Endodermal cell (in vitro differentiated cells): ENCODE measurements around the gene FPR3. TPM values are rescaled to one million over a fixed set of nuclear protein-coding genes. Genes with fewer than 3 reads are reported as not detected.

ENCODE experiments used
- DNase-seq: peaks from one replicate; pipeline ENCODE4 v3.0.0-alpha.2; 2017
- H3K27ac ChIP-seq: 2 replicates; pipeline ENCODE4 v1.5.1; 2013; ENCODE audit warnings: mild to moderate bottlenecking, low read depth, low read length, moderate library complexity
- H3K27me3 ChIP-seq: 2 replicates; pipeline ENCODE4 v1.6.1; 2013; ENCODE audit warnings: mild to moderate bottlenecking, low read length, moderate library complexity; ENCODE audit not compliant: insufficient read depth, control insufficient read depth, poor library complexity, severe bottlenecking
- H3K36me3 ChIP-seq: 2 replicates; pipeline ENCODE4 v1.7.0; 2013; ENCODE audit warnings: mild to moderate bottlenecking, low read length, moderate library complexity; ENCODE audit not compliant: control insufficient read depth, insufficient read depth
- H3K4me1 ChIP-seq: one replicate; pipeline ENCODE4 v1.7.0; 2013; ENCODE audit warnings: low read length; ENCODE audit not compliant: control insufficient read depth, insufficient read depth
- H3K4me3 ChIP-seq: 2 replicates; pipeline ENCODE4 v1.5.1; 2013; ENCODE audit warnings: mild to moderate bottlenecking, low read length, moderate library complexity
- H3K9ac ChIP-seq: 2 replicates; pipeline ENCODE4 v1.6.1; 2013; ENCODE audit warnings: mild to moderate bottlenecking, low read length, moderate library complexity; ENCODE audit not compliant: poor library complexity, severe bottlenecking; ENCODE audit errors: extremely low read depth
- H3K9me3 ChIP-seq: 2 replicates; pipeline ENCODE4 v1.6.1; 2013; ENCODE audit warnings: mild to moderate bottlenecking, low read length, moderate library complexity; ENCODE audit not compliant: control insufficient read depth
- H3K27ac Mint-ChIP-seq: 2 replicates; pipeline ENCODE4 v1.8.0; 2020; ENCODE audit warnings: mixed read lengths
- H3K27me3 Mint-ChIP-seq: 2 replicates; pipeline ENCODE4 v1.8.0; 2021; ENCODE audit warnings: mild to moderate bottlenecking, mixed read lengths; ENCODE audit not compliant: insufficient read depth
- H3K36me3 Mint-ChIP-seq: 2 replicates; pipeline ENCODE4 v1.8.0; 2020; ENCODE audit warnings: low read depth, mixed read lengths
- H3K4me1 Mint-ChIP-seq: 2 replicates; pipeline ENCODE4 v1.8.0; 2020; ENCODE audit warnings: mixed read lengths
- H3K4me3 Mint-ChIP-seq: 2 replicates; pipeline ENCODE4 v1.8.0; 2020; ENCODE audit warnings: mild to moderate bottlenecking, moderate library complexity, mixed read lengths
- H3K9me3 Mint-ChIP-seq: 2 replicates; pipeline ENCODE4 v1.8.0; 2020; ENCODE audit warnings: mild to moderate bottlenecking, mixed read lengths
- WGBS, 2 experiments: methylation state at CpG; one replicate each; pipeline versions ENCODE4 v1.1.5 to v1.1.7; 2013; ENCODE audit warnings: missing lambda C conversion rate in 2 of 2, mixed read lengths in 1 of 2; ENCODE audit not compliant: insufficient coverage in 1 of 2, insufficient read length in 1 of 2; 5-methylcytosine and 5-hydroxymethylcytosine counted together
- long read RNA-seq, 4 experiments: library from polyadenylated mRNA in 2 of 4; library from RNA in 1 of 4; library from capped mRNA in 1 of 4; stranded (forward) in 3 of 4; unstranded in 1 of 4; transcript quantifications; one replicate each; pipeline ENCODE4 v2.0.0, GENCODE V29; 2020 to 2021; ENCODE audit warnings: inconsistent platforms in 1 of 4
- polyA plus RNA-seq, 2 experiments: library from polyadenylated mRNA; stranded (reverse); fragments of 50-300 nt; gene quantifications; one replicate each; pipeline ENCODE4 v1.2.3, GENCODE V29; 2013
- total RNA-seq, 2 donors: library from RNA; stranded (reverse); fragmentation: NEBNext Ultra II Directional in 1 of 2; extraction: Animal tissue kit (Norgen Biotek cat#: 25700) in 1 of 2; gene quantifications; 2 replicates in 1 of 2; 3 replicates in 1 of 2; pipeline ENCODE4 v1.2.1, GENCODE V29; 2021
- TF ChIP-seq, protein P1 (sequence below): fragments of 200-600 bp; sonication (generic); conservative IDR thresholded peaks from 2 replicates; pipeline ENCODE4 v1.5.0; 2021; ENCODE audit warnings: antibody characterized with exemption, mild to moderate bottlenecking

FPR3 gene, protein sequence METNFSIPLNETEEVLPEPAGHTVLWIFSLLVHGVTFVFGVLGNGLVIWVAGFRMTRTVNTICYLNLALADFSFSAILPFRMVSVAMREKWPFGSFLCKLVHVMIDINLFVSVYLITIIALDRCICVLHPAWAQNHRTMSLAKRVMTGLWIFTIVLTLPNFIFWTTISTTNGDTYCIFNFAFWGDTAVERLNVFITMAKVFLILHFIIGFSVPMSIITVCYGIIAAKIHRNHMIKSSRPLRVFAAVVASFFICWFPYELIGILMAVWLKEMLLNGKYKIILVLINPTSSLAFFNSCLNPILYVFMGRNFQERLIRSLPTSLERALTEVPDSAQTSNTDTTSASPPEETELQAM
- not detected for total RNA-seq
- not detected for polyA plus RNA-seq (2013, experiment 1 of 2)
- not detected for polyA plus RNA-seq (2013, experiment 2 of 2)
- long read RNA-seq, experiment 1 = 0 reads
- long read RNA-seq, experiment 2 = 0 reads
- long read RNA-seq, experiment 3 = 0 reads
- long read RNA-seq, experiment 4 = 0 reads

DNA sequence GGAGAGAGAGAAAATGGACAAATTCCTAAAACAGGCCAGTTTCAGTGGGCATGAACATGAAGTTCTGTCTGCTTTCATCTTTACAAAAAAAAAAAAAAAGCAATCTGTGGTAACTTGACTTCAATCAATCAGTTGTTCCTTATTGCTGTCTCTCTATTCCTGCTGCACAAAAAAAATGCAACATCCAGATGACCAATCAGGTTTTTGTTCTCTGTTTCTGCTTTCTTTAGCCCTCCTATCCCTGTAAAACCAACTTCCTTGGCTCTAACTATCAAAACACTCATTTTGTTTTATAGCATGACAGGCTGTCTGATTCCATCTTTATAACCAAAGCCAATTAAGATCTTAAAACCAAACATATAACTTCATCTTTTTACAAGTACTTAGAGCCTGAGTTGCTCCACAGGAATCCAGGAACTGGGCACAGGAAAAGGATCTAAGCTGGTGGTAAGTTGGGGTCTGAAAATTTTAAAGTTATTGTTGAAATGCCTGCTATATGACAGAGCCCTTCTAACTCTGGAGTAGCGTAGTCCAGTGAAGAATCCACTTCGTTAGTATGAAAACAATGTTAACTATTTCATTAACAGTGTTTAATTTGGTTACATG is at the start of gene FPR3:
FPR3 (plus strand) TSS at position 273 of the 606 bp plus-strand sequence. CDS start 28,592 bp downstream, outside the sequence.
- Histone ChIP-seq H3K9ac (no peak within 1 kb of the TSS), H3K27me3 (no peaks in the 10 kb centered on the region), H3K4me3 (no peak within 1 kb of the TSS), H3K4me1 (no peaks in the 10 kb centered on the region), H3K9me3 (peaks cover 18% of the 10 kb centered on the region), H3K36me3 (no peaks in the 10 kb centered on the region), H3K27ac (no peak within 1 kb of the TSS)
- Mint-ChIP-seq H3K9me3 (peaks cover 28% of the 10 kb centered on the region), H3K4me3 (no peak within 1 kb of the TSS), H3K36me3 (no peaks in the 10 kb centered on the region), H3K27me3 (peaks cover 33% of the 10 kb centered on the region), H3K4me1 (no peaks in the 10 kb centered on the region), H3K27ac (no peak within 1 kb of the TSS)
- 90% methylated on average over 2 of the region's 2 CpGs; no CpG with 5 or more reads in 1 of the 2 experiments for WGBS, 2 experiments
- TF ChIP-seq, protein P1, sequence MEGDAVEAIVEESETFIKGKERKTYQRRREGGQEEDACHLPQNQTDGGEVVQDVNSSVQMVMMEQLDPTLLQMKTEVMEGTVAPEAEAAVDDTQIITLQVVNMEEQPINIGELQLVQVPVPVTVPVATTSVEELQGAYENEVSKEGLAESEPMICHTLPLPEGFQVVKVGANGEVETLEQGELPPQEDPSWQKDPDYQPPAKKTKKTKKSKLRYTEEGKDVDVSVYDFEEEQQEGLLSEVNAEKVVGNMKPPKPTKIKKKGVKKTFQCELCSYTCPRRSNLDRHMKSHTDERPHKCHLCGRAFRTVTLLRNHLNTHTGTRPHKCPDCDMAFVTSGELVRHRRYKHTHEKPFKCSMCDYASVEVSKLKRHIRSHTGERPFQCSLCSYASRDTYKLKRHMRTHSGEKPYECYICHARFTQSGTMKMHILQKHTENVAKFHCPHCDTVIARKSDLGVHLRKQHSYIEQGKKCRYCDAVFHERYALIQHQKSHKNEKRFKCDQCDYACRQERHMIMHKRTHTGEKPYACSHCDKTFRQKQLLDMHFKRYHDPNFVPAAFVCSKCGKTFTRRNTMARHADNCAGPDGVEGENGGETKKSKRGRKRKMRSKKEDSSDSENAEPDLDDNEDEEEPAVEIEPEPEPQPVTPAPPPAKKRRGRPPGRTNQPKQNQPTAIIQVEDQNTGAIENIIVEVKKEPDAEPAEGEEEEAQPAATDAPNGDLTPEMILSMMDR = no peak
- no peak for DNase-seq

DNA sequence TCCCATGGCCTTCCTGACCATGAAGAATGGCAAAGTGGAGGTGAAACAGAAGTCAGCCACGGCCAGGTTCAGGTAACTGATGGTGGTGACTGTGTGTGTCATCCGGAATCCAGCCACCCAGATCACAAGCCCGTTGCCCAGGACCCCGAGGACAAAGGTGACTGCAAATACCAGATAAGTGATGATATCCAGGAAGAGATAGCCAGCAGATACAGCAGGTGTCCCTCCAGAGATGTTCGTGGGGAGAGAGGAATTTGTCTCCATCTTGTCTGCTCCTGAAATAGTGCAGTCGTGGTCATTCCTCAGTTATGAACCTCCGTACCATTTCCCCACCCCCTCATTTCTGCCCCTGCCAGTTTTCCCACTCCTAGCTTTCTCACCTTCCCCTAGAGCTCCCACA is 48.2 kb upstream of the FPR3 start:
- H3K27me3 ChIP-seq = no peaks in the 10 kb centered on the region
- H3K4me3 Mint-ChIP-seq = no peak overlapping the region
- H3K4me1 ChIP-seq = no peaks in the 10 kb centered on the region
- no peak overlapping the region for H3K4me3 ChIP-seq
- H3K9ac ChIP-seq = no peak overlapping the region
- peaks cover 13% of the 10 kb centered on the region for H3K27me3 Mint-ChIP-seq
- 82 to 100% methylated on average over 4 to 7 of the region's 7 CpGs for WGBS, 2 experiments
- TF ChIP-seq, protein P1 = no peak
- H3K36me3 Mint-ChIP-seq = no peaks in the 10 kb centered on the region
- DNase-seq = no peak
- H3K36me3 ChIP-seq = no peaks in the 10 kb centered on the region
- H3K4me1 Mint-ChIP-seq = no peaks in the 10 kb centered on the region
- H3K27ac ChIP-seq = no peak overlapping the region
- H3K9me3 ChIP-seq = no peaks in the 10 kb centered on the region
- no peaks in the 10 kb centered on the region for H3K9me3 Mint-ChIP-seq
- no peak overlapping the region for H3K27ac Mint-ChIP-seq

DNA sequence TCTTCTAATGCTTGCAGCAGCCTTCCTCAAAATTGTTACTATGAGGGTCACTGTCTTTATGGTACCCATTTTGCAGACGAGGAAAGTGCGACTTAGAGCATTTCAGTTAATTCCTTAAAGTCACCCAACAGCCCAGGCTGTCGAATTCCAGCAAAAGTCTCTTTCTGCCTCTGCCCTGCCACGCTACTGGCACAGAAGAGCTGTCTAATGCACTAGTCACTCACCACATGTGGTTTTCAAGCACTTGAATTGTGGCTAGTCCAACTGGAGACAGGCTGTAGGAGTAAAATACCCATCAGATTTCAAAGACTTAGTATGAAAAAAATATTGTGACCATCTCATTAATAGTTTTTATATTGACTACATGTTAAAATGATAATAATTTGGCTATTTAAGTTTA is 45.0 kb upstream of the FPR3 start:
- peaks cover 9% of the 10 kb centered on the region for H3K9me3 Mint-ChIP-seq
- no peaks in the 10 kb centered on the region for H3K27me3 ChIP-seq
- WGBS, 2 experiments = 83 to 85% methylated on average over 4 of the region's 4 CpGs
- H3K4me1 ChIP-seq = no peaks in the 10 kb centered on the region
- peaks cover 6% of the 10 kb centered on the region for H3K27me3 Mint-ChIP-seq
- no peaks in the 10 kb centered on the region for H3K36me3 ChIP-seq
- H3K27ac Mint-ChIP-seq = no peak overlapping the region
- H3K4me3 ChIP-seq = no peak overlapping the region
- TF ChIP-seq, protein P1 = no peak
- H3K4me3 Mint-ChIP-seq = no peak overlapping the region
- DNase-seq = no peak
- H3K36me3 Mint-ChIP-seq = no peaks in the 10 kb centered on the region
- H3K9me3 ChIP-seq = no peaks in the 10 kb centered on the region
- H3K9ac ChIP-seq = no peak overlapping the region
- H3K27ac ChIP-seq = no peak overlapping the region
- no peaks in the 10 kb centered on the region for H3K4me1 Mint-ChIP-seq
